SK-N-MC (cell line): ENCODE measurements around the gene PDSS2.

Source experiments
- DNase-seq: peaks from one replicate; pipeline ENCODE4 v3.0.0-alpha.2; 2011; ENCODE audit warnings: low read depth, low spot score
- H3K27ac ChIP-seq: fragments of 200-600 bp; sonication (generic); 2 replicates; pipeline ENCODE4 v1.5.1; 2016; ENCODE audit warnings: mixed run types
- H3K36me3 ChIP-seq: fragments of 200-600 bp; sonication (generic); 2 replicates; pipeline ENCODE4 v1.6.1; 2017; ENCODE audit warnings: antibody characterized with exemption, low read length, mixed read lengths; ENCODE audit not compliant: insufficient read depth
- H3K4me3 ChIP-seq: fragments of 200-600 bp; sonication (generic); 2 replicates; pipeline ENCODE4 v1.5.1; 2016
- H3K9ac ChIP-seq: fragments of 200-600 bp; sonication (generic); 2 replicates; pipeline ENCODE4 v1.8.0; 2017; ENCODE audit warnings: mixed run types, mixed read lengths; ENCODE audit not compliant: insufficient read length
- H3K9me3 ChIP-seq: fragments of 200-600 bp; sonication (generic); 2 replicates; pipeline ENCODE4 v1.6.1; 2017; ENCODE audit warnings: low read depth, mild to moderate bottlenecking, antibody characterized with exemption, low read length, moderate library complexity, mixed read lengths
- EZH2 ChIP-seq: fragments of 200-600 bp; sonication (generic); IDR thresholded peaks from one replicate; pipeline ENCODE4 v1.6.1; 2017; ENCODE audit warnings: antibody characterized with exemption
- FOXP2 ChIP-seq: optimal IDR thresholded peaks from 2 replicates; pipeline ENCODE3; 2011; ENCODE audit warnings: mild to moderate bottlenecking, moderate library complexity; ENCODE audit not compliant: insufficient read depth; ENCODE audit errors: extremely low read length, control extremely low read depth
- POLR2AphosphoS5 ChIP-seq: IDR thresholded peaks from 2 replicates; pipeline ENCODE4 v1.6.1; 2012; ENCODE audit warnings: mild to moderate bottlenecking, low read depth, low read length, borderline replicate concordance

Gene PDSS2

DNA sequence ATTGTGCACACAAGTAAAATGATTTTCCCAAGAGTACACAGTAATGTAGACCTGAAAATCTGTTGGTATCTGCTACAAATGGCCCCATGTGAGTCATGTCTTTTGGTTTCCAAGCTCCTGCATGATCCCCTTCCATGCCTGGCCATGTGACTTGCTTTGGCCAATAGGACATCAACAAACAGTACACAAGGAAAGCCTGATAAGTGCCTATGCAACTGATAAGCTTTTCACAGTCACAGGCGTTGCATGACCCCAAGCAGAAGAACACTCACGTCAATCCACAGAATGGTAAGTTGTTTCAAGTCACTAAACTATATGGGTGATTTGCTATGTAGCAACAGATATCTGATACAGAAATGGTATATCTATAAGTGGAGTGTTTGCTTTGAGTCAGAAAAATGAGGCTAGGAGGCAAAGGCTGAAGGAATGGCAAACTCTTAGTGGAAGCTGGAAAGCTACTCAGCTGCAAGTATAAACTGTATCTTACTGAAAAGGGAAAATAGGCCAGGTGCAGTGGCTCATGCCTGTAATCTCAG lies 184.0 kb downstream of the PDSS2 start:
- no peak overlapping the region for H3K27ac ChIP-seq
- DNase-seq, result no peak
- no peaks in the 10 kb centered on the region for H3K36me3 ChIP-seq
- H3K4me3 ChIP-seq, result no peak overlapping the region
- TF ChIP-seq FOXP2 (no peak), POLR2AphosphoS5 (no peak), EZH2 (no peak)
- H3K9ac ChIP-seq, result no peak overlapping the region
- H3K9me3 ChIP-seq, result no peaks in the 10 kb centered on the region

DNA sequence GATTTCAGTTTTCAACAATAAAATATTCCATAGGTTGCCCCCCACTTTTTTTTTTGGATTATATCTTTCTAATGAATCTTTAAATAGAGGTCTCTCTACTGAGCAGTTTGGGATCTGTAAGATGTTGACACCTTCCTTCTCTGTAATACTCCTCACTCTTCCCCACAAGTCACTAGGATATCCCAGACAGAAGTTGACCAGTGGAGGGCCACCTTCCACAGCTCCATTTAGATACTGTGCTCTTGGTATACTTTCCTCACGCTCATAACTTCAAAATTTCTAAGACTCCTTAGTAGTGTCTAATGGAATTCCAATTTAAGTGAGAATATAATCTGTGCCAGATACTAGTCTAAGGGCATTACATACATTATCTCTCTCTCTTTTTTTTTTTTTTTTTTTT lies 185.1 kb downstream of the PDSS2 start:
- Histone ChIP-seq H3K9me3 (no peaks in the 10 kb centered on the region), H3K36me3 (no peaks in the 10 kb centered on the region), H3K9ac (no peak overlapping the region), H3K4me3 (no peak overlapping the region), H3K27ac (no peak overlapping the region)
- no peak for DNase-seq
- no peak for TF ChIP-seq POLR2AphosphoS5
- no peak for TF ChIP-seq FOXP2
- TF ChIP-seq EZH2, result no peak

DNA sequence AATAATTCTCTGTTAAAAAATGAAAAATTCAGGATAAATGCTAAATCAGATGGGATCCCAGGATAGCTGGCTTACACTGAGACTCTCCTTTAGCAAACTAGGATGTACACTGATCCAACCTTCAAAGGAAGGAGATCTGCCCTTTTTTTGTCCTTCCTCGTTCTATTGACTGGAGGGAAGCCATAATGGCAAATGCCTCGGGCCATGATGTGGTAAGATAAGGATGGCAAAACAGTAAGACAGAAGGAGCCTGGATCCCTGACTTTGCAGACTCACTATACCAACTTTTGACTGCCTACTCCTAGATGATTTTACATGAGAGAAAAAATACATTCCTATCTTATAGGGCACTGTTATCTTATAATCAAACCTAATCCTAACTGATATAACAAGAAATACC lies 187.1 kb downstream of the PDSS2 start:
- Histone ChIP-seq H3K27ac (no peak overlapping the region), H3K9me3 (no peaks in the 10 kb centered on the region), H3K4me3 (no peak overlapping the region), H3K9ac (no peak overlapping the region), H3K36me3 (no peaks in the 10 kb centered on the region)
- DNase-seq, result no peak
- TF ChIP-seq EZH2 (no peak), POLR2AphosphoS5 (no peak), FOXP2 (no peak)

DNA sequence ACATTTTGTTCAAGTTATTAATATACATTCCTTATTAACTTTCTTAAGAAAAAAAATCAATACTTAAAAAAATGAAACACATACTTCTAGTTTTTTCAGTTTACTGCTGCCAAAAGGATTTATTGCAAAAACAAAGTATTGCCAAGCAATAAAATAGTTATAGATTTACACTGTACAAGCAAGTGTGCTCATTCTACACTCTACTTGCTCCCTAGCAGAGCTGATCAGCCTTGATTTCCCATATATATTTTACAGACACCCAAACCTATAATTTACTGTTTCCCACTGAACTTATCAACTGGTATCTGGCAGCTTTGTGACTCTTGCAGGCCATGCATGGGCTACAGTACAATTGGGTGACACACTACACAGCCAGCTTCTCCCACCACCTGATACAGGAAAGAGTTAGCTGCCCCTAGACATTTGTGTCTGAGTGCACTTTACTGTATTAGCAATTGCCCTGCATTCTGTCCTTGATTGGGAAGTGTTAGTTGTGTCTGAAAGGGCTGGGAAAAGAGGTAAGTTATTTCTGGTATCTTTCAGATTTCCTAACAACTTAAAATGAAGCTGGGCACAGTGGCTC lies 188.1 kb downstream of the PDSS2 start:
- no peaks in the 10 kb centered on the region for H3K9me3 ChIP-seq
- TF ChIP-seq POLR2AphosphoS5, result no peak
- H3K36me3 ChIP-seq, result no peaks in the 10 kb centered on the region
- no peak overlapping the region for H3K9ac ChIP-seq
- no peak overlapping the region for H3K4me3 ChIP-seq
- DNase-seq, result no peak
- H3K27ac ChIP-seq, result no peak overlapping the region

DNA sequence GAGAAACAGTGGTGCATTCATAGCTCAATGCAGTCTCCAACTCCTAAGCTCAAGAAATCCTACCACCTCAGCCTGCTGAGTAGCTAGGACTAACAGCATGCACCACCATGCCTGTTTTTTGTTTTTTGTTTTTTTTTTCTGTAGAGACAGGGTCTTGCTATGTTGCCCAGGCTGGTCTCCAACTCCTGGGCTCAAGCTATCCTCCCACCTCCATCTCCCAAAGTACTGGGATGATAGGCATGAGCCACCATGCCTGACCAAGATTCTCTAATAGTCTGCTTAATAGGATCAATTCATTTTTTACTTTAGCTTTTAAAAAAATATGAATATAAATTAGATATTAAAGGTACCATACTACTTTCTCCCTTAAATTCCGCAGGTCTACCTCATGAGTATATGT lies 191.7 kb downstream of the PDSS2 start:
- TF ChIP-seq EZH2 (no peak), FOXP2 (no peak), POLR2AphosphoS5 (no peak)
- Histone ChIP-seq H3K36me3 (no peaks in the 10 kb centered on the region), H3K4me3 (no peak overlapping the region), H3K9ac (no peak overlapping the region), H3K9me3 (no peaks in the 10 kb centered on the region), H3K27ac (no peak overlapping the region)
- no peak for DNase-seq

DNA sequence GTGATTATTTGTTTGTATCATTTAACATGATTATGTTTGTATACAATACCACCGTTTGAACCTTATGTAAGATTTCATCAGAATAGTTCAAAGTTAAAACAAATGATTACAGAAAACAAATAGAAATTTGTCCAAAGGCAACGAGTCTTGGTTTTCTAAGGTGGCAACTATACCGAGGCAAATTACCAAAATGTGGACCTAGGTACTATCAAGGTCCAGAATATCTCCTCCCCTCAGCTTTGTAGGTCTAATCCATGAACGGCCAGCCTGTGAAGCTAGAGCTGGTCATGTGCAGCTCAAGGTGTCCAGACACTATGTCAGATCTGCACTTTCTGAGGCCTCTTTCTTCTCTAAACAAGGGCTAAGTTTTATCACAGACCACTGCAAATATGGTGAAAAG lies 192.4 kb downstream of the PDSS2 start:
- Histone ChIP-seq H3K36me3 (no peaks in the 10 kb centered on the region), H3K9me3 (no peaks in the 10 kb centered on the region), H3K27ac (no peak overlapping the region), H3K9ac (no peak overlapping the region), H3K4me3 (no peak overlapping the region)
- no peak for DNase-seq
- TF ChIP-seq EZH2, result no peak

DNA sequence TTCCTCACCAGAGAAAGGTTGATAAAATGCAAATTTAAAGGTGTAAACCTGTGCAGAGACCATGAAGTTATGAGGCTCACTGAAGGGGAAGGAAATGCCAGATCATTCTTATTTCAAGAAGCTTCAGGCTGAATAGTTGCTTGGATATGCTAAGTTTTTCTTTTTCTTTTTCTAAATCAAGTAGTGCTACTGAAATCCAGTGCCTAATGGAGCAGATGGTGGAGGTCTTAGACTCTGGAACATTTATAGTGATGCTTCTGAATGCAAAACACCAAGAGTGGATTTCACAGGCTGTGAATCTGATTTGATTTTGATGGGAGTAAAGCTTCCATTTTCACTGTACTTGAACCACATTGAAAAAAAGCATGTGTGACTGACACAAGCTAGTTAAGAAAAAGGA lies 192.8 kb downstream of the PDSS2 start:
- Histone ChIP-seq H3K27ac (no peak overlapping the region), H3K9ac (no peak overlapping the region), H3K4me3 (no peak overlapping the region), H3K9me3 (no peaks in the 10 kb centered on the region), H3K36me3 (no peaks in the 10 kb centered on the region)
- DNase-seq, result no peak
- TF ChIP-seq POLR2AphosphoS5 (no peak), EZH2 (no peak), FOXP2 (no peak)

DNA sequence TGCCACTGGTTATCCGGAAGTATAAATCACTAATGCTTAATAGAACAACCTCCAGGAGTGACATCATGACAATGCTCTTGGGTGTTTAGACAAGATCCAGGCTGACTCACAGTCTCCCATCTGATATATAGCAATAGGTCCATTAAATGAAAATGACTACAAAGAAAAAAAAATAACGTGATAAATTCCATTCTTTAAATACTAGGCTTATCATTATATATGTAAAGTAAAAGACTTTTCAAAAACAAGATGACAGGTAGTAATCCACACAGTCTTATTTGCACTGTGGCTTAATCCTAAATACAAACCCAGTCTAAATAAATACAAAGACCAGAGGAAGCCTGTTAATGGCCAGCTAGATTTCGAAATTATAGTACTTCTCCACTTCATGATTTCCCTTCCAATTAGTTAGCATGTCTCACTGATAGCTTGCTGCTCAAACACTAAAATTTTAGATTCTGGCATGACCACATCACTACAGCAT lies 195.0 kb downstream of the PDSS2 start:
- no peak overlapping the region for H3K9ac ChIP-seq
- DNase-seq, result no peak
- H3K36me3 ChIP-seq, result no peaks in the 10 kb centered on the region
- TF ChIP-seq EZH2 (no peak), POLR2AphosphoS5 (no peak), FOXP2 (no peak)
- no peaks in the 10 kb centered on the region for H3K9me3 ChIP-seq
- no peak overlapping the region for H3K27ac ChIP-seq
- no peak overlapping the region for H3K4me3 ChIP-seq

DNA sequence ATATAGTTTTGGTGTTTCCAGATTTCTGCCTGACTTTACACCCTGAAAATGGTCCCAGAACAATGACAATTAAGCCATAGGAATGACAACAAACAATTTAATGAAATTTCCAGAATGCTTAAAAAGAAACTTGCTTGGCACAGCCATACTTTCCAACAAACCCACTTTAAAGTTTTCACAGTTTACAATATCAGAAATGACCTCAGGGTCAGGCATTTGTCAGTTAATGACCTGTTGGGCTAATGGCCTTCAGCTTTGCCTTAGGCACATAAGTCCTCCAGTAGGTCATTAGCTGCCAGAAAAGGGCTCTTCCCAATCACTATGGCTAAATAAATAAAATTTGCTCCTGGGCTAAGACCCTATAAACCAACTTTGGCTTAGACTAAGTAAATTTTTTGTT lies 199.4 kb downstream of the PDSS2 start:
- Histone ChIP-seq H3K36me3 (no peaks in the 10 kb centered on the region), H3K9me3 (no peaks in the 10 kb centered on the region), H3K9ac (no peak overlapping the region), H3K27ac (no peak overlapping the region), H3K4me3 (no peak overlapping the region)
- TF ChIP-seq POLR2AphosphoS5 (no peak), FOXP2 (no peak), EZH2 (no peak)
- DNase-seq, result no peak
